GM18861 (cell line): Measurements from ENCODE around the gene CYB5A.

Experiments used
- ATAC-seq: cut with Tn5 transposase; IDR thresholded peaks from one replicate; pipeline ENCODE4 v1.9.1; 2021; ENCODE audit not compliant: unreplicated experiment

The CYB5A gene

GRCh38 chr18:74217476-74218143 lies 74.2 kb downstream of the CYB5A start:
- ATAC-seq, result no peak

DNA sequence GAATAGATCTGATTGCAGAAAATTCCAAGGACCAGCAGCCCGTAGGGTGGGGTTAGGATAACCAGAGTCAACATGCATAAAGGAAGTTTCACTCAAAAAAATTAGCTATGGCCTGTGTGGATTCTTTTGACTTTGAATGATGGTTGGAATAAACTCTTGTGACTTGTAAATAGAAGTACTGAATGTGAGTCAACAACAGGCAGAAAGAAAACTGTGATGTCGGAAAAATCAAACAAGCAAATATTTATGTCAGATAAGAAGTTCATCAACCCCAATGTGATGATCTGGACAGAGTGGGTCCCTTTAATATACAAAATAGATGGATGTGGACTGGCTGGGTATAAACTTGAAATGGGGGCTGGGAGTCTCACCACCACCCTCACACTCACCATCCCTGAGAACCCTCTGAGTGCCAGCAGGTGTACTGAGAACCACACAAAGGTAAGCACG lies 75.1 kb downstream of the CYB5A start:
- ATAC-seq, result no peak

DNA sequence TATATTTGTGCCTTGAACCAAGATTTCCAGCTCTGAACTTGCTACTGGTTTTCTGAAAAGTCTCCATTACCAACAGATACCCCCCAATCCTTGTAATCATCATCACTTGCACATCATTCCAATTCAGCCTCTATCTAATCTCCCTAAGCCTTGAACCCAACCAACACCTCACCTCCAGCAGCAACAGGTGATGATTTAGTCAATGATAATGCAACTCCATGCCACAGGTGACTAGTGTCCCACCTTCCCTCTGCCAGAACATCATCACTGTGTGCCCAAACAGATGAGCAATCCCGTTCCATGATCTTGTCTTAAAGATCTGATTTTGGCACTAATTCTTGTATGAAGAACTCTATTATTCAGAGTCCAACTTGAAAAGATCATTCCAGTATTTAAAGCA lies 75.9 kb downstream of the CYB5A start:
- no peak for ATAC-seq

GRCh38 chr18:74213429-74213828 lies 78.3 kb downstream of the CYB5A start:
- no peak for ATAC-seq

DNA sequence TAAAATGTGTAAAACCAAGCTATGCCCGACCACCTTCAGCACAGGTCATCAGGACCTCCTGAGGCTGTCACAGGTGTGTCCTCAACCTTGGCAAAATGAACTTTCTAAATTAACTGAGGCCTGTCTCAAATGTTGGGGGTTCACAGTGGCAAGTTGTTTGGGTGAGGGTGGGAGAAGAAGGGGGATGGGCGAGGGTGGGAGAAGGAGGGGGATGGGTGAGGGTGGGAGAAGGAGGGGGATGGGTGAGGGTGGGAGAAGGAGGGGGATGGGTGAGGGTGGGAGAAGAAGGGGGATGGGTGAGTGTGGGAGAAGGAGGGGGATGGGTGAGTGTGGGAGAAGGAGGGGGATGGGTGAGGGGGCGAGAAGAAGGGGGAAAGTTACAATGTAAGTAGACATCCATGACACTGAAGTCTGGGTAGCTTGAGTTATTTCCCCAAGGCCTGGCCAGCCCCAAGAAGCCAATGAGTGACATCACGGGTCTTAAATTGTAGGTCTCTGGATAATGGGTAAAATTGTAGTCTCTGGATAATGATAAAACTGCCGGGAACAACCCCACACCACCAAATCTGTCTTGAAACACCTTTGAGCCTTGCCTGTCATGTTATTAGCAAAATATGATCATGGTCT lies 87.1 kb downstream of the CYB5A start:
- ATAC-seq, result no peak

DNA sequence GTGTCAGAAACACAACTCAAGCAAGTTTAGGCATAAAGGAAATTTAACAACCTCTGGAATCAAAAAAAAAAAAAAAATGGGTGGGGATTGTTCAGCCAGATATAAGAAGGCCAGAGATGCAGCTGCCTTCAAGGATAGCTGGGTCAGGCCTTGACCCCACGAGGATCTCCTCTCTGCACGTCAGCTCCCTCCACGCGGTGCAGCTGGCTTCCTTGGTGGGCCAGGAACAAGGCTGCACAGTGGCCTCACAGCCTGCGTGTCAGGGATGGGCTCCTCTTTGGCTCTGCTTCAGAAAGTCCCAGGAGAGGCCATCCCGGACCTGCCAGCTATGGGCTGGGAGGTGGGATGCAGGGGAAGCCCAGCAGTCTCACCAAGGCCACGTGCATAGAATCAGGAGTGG lies 88.0 kb downstream of the CYB5A start:
- no peak for ATAC-seq
